NCI-H1436 (cell line): ENCODE measurements around the gene STEEP1.
A peak's percentile ranks its signal among the peaks of the same experiment; 100 is the strongest.
"Not testable (repeated sequence)": the region's sequence is repeated elsewhere in the genome, so short reads cannot be mapped to it uniquely, and the experiment has no call there.

Experiments used
- DNase-seq: peaks from one replicate; lab custom pipeline; 2025; lab: John Stamatoyannopoulos, UW

The STEEP1 gene

DNA sequence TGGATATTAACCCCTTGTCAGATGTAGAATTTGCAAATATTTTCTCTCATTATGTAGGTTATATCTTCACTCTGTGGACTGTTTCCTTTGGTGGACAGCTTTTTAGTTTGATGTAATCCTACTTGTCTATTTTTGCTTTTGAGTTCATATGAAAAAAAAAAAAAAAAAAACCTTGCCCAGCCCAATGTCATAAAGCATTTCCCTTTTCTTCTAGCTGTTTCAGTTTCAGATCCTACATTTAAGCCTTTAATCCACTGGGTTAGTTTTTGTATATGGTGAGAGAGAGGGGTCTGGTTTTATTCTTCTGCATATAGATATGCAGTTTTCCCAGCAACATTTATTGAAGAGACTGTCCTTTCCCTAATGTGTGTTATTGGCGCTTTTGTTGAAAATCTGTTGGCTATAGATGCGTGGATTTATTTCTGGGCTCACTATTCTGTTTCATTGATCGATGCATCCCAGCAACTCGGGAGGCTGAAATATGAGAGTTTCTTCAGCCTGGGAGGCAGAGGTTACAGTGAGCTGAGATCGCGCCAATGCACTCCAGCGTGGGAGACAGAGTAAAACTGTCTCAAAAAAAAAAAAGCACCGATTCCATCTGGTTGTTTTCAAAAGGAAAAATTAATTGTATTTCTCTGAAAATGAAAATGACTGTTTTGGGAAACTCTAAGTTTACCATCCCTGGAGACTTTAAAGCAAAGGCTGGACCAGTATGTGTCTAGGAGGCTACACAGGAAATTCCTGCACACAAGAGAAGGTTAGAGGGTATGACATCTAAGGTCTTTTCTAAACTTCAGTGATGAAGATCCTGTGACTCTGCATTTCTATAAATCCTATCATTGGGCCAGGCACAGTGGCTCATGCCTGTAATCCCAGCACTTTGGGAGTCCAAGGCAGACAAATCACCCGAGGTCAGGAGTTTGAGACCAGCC, 35.6 kb downstream of the STEEP1 start:
- no peak for DNase-seq

- DNase-seq = no peak
These were observed 41.5 kb downstream of the STEEP1 start for GRCh38 chrX:119523664-119524184.

DNA sequence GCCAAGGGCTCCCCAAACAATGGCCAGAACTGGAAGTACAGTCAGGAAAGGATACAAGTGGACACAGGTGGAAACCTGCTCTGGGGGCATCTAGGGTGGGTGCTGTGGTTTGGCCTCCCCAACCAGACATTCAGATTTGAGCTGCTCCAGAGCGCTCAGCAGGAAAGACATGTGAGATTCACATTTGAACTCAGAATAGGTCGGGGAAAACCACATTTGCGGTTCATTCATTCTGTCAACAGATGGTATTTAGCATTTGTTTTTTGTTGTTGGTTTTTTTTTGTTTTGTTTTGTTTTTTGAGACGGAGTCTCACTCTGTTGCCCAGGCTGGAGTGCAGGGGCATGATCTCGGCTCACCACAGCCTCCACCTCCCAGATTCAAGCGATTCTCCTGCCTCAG, 44.0 kb downstream of the STEEP1 start:
- DNase-seq = no peak

- DNase-seq = no peak
These were observed 46.8 kb downstream of the STEEP1 start for GRCh38 chrX:119518371-119518770.

- DNase-seq = peak; percentile 74
These were observed 49.0 kb downstream of the STEEP1 start for GRCh38 chrX:119516157-119516702.

GRCh38 chrX:119512146-119512800, 52.9 kb downstream of the STEEP1 start:
- peak; percentile 76 for DNase-seq

GRCh38 chrX:119507206-119507605, 58.0 kb downstream of the STEEP1 start:
- no peak for DNase-seq

DNA sequence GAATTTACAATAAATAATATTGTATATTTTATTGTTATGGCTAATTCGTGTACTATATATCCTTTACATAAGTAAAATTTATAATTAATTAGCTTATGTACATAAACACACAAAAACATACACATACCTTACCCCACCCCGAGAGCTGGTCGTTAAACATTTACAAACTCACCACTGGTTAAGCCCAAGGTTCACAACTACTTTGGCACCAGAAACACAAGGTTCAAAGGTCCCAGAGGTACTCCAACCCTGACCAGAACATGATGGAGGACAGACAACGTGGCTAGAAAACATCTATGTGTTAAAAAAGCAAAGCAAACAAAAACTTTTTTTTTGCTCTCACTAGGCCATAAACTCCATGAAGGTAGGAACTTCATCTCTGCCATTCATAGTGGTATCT, 59.3 kb downstream of the STEEP1 start:
- no peak for DNase-seq

DNA sequence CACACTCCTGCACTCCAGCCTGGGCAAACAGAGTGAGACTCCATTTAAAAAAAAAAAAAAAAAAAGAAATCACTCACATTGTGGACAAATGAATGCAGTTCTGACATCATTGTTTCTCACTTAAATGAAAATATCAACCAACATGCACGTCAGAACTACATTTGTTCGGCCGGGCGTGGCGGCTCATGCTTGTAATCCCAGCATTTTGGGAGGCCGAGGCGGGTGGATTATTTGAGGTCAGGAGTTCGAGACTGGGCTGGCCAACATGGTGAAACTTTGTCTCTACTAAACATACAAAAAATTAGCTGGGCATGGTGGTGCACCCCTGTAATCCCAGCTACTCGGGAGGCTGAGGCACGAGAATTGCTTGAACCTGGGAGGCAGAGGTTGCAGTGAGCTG, 60.1 kb downstream of the STEEP1 start:
- DNase-seq = not testable (repeated sequence)

DNA sequence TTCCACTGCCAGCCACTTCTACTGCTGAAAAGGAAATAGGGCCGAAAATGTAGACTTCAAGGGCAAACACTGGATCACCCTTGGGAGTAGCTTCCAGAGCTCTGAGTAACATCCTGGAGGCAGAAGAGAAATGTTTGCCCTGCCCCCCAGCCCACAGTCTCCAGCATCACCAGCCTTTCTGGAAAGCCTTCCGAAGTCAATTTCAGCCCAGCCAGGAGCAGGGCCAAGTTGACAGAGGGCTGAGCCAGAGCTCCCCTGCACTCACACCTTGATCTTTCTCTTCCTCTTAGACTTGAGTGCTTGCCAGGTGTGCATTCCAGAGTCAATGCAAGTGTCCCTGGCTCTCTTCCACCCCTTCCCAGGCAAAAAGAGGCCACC, 61.7 kb downstream of the STEEP1 start:
- no peak for DNase-seq

DNA sequence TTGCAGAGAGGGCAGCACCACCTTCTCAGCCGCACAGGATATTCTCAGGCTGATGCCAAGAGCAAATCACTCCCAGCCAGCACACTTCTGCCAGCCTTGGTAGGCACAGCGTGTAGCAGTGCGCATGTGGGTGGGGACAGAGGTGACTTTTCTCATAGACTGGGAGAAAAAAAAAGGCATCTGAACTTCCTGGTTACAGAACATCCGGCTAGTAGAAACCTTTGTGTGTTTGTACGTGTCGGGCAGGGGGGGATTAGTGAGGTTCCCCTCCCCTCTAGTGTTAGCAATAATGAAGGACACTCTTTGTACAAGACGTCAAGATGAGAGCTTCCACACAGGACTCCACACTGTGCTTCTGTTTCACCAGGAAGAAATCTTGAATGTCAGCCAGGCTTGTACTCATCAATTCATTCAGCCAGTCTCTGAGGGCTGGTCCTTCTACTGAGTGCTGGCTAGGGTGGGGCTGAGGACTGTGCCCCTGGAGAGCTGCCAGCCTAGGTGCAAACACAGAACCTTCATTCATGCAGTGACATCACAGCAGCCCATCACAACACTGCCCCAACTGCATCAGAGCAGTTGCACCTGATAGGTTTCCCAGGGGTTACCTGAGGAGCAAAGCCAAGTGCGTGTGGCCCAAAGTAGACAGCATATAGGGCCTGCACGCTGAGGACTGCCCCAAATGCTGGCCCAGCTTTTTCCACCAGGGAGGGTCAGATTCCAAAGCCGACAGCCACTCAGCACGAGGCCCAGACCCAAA, 62.3 kb downstream of the STEEP1 start:
- DNase-seq = peak; percentile 77

DNA sequence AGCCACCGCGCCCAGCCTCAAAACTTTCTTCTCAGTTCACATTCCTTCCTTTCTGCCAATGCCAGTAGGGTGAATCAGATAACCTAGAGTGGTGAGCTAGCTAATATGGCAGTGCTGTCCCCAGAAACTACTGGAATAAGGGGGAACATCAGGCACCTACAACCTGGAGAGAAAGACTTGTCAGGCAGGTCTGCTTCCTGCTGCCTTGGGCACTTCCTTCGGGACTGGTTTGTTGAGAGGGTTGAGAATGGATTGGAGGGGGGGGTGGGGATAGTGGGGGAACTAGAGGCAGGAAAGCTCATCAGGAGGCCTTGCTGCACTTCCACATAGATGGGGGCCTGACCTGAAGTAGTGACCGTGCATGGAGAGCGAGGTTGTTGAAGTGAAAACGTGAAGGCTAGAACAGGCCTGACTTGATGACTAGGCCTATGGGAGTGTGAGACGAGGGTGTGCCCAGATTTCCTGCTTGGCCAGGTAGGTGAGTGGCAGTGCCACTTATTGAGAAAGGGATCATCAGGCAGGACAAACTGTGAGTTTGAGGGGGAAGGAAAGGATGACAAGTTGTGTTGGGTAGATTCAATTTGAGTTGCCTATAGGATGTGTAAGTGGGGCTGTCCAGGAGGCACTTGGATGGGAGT, 63.6 kb downstream of the STEEP1 start:
- no peak for DNase-seq

- no peak for DNase-seq
These were observed 65.0 kb downstream of the STEEP1 start for GRCh38 chrX:119500061-119500800.

- no peak for DNase-seq
These were observed 68.0 kb downstream of the STEEP1 start for GRCh38 chrX:119497185-119497584.

DNA sequence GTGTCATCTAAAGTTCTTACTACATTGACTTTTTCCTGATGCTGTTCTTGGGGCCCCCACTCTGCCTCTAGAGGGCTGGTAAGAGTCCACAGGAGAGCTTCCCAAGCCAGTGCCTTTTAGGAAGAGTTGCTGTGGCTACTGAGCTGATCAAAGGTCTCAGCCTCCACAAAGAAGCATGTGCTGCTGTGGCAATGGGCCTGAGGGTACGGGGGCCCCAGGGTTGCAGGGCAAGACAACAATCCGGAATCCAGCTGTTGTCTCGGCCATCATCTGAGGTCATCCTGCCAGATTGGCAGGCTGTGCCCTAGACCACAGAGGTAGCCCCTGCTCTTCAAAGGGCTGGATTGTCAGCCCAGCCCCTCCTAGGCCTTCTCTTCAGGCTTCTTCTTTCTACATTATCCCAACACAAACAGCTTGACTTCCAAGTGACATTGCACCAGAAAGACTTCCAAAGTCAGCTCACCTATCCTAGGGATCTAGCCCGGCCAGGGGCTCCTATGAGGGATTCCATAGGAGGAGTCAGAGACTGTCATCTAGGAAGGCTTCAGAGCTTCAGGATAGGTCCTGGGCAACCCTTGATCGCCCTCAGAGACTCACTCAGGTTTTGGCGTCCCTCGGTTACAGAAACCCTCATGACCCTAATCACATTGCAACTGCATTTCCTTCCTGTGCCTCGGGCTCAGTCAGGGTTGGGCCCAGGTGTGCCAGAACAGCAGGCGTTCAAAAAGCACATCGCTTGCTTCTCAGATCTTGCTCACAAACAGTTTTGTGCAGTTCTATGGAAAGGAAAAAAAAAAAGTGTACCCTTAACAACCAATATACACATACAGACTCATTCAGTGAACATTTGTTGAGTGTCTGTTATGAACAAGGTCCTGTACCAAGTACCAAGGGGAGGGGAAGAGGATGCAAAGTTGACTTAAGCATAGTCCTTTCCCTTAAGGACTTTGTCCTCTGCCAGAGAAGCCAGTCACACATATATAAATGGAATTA, 69.2 kb downstream of the STEEP1 start:
- no peak for DNase-seq

DNA sequence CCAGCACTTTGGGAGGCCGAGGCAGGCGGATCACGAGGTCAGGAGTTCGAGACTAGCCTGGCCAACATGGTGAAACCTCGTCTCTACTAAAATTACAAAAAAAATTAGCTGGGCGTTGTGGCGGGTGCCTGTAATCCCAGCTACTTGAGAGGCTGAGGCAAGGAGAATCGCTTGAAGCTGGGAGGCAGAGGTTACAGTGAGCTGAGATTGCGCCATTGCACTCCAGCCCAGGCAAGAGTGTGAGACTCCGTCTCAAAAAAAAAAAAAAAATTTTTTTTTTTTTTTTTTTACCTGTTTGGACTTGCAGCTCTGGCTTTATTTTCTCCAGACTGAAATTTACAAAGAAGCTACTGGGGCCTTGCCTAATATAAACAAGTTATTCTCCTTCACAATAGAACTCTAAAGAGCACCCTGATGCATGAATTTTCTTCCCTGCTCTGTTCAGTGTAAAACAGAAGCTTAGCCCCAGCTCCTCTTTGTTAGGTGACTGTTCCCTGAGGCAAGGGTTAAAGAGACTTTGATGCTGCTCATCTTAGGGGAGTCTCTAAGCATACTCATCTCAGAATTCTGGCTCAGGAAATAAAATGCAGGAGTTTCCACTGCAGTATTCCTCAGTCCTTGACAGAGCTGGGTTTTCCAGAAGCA, 71.2 kb downstream of the STEEP1 start:
- DNase-seq = not testable (repeated sequence)

GRCh38 chrX:119492463-119492862, 72.7 kb downstream of the STEEP1 start:
- no peak for DNase-seq

DNA sequence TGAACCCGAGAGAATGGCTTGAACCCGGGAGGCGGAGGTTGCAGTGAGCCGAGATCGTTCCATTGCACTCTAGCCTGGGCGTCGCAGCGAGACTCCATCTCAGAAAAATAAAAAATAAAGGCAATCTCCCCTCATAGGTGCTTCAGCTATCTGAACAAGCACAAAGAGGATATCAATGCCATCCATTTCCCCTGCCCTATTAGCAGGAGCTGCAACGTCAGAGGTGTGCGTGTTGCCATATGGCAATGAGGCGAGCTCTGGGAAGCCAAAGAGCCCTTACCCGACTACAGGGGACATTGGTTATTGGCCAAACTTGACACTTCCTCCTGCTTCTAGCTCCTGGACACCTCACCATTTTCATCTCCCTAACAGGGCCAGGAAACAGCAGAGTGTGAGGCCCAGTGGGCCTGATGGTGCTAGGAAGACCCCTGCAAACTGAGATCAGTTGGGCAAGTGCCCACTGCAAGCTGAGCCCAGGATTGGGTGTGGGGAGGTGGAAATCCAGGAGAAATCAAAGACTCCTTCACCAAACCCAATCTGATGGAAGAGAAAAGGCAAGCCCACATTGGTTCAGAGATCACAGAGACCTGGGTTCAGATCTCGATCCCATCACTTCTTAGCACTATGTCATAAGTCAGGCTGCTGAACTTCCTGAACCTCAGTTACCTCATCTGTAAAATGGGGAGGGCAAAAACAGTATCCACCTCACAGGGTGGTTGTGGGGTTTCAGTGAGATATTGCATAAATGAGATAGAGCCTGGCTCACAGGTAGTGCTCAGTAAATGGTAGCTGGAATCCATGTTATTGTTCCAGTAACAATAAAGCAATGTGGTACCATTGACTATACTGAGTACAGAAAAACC, 75.8 kb downstream of the STEEP1 start:
- no peak for DNase-seq
